ENCODE data around the gene ACTR1A. TPM values are rescaled to one million over a fixed set of nuclear protein-coding genes. Genes with fewer than 3 reads are reported as not detected.
"Not testable (repeated sequence)": the region's sequence is repeated elsewhere in the genome, so short reads cannot be mapped to it uniquely, and the experiment has no call there.

ACTR1A gene
- total RNA-seq, 1 experiment from 2014 or later: 66.2 TPM

DNA sequence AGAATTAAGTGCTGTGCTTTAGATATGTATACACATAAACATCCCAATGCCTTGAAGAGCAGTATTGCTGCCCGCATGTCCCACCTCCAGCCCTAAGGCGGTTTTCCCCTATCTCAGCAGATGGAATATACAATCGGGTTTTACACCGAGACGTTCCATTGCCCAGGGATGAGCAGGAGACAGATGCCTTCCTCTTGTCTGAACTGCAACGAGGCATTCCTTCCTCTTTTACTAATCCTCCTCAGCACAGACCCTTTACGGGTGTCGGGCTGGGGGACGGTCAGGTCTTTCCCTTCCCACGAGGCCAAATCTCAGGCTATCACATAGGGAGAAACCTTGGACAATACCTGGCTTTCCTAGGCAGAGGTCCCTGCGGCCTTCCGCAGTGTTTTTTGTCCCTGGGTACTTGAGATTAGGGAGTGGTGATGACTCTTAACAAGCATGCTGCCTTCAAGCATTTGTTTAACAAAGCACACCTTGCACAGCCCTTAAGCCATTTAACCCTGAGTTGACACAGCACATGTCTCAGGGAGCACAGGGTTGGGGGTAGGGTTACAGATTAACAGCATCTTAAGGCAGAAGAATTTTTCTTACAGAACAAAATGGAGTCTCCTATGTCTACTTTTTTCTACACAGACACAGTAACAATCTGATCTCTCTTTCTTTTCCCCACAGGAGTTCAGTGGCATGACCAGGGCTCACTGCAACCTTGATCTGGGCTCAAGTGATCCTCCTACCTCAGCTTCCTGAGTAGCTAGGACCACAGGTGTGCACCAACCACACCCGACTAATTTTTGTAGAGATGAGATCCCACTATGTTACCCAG is 47.6 kb downstream of the ACTR1A start:
- DNase-seq (ENCODE audit: low spot score): not testable (repeated sequence)

- no peak for DNase-seq (ENCODE audit: low spot score)
Observed at GRCh38 chr10:102453502-102453901, 49.0 kb downstream of the ACTR1A start.

DNA sequence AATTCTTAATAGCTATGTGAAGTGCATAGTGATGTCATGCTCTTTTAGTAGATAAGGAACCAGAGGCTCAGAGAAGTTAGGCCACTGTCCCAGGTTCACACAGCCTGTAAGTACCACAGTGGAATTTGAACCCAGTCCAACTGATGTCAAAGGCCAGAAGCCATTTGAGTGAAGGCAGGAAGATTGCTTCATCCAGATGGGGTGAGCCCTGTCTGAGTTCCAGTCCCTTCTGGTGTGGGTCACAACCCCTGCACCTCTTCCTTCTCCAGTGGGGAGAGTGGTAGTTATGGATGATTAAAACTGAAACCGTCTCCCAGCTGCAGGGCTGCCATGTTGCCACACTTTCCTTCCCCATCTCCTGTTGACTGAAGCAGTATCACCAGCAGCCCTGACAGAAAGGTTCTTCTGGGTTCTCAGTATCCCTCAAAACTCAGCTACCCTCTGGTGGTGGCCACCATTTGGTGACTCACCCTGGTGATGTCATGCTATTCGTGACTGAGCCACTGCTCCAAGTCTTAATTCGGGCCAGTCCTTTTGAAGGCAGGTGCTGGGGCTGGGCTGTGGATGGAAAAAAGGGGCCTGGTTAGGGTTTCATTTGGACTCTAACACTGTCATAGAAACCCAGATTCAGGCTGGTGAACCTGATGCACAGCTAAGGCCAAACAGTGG is 49.7 kb downstream of the ACTR1A start:
- no peak for DNase-seq (ENCODE audit: low spot score)

GRCh38 chr10:102451105-102451969 is 51.2 kb downstream of the ACTR1A start, which contains the start of gene C10orf95:
C10orf95 (minus strand) TSS chr10:102451543; CDS start chr10:102451093, 450 bp downstream.
- peak; percentile 59 for DNase-seq (ENCODE audit: low spot score)

DNA sequence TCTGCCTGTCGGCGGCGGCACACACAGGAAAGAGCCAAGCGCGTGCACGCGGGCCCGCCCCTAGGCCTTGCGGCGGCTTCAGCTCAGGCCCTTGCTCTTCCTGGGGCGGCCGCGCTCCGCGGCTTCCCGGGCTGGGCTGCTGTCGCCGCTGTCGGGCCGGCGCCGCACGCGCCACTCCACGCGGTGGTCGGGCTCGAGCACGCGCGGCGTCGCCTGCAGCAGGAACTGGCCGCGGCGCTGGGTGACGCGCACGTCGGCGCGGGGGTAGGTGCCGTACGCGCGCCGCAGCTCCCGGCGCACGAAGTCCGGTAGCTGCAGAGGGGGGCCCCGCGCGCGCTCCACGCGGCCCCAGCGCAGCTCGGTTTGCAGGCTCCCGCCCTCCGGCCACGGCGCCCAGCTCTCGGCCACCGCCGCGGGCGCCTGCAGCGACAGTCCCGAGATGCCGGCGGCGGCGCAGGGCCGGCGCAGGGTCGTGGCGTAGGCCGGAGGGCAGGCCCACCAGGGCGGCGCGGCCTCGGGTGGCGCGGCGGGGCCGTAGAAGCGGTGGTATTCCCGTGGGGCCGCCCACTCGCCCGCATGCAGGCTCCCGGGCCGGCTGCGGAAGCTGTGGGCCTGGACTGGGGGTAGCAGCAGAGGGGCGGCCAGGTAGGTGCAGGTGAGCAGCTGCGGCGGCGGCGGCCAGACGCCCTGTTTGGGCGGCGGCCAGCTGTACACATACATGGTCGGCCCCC is 52.0 kb downstream of the ACTR1A start:
- DNase-seq (ENCODE audit: low spot score): peak; percentile 93

DNA sequence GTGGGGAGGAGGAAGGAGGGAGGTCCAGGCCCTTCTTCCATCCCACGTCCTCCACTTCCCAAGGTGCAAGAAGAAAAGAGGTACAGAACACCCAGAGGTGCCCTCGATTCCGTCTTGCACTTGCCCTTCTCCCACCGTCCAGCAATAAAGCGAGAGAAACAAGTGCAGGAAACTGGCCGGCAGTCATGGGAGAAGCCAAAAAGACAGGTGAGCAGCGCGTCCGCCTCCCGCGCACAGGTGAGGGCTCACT is 52.5 kb downstream of the ACTR1A start:
- no peak for DNase-seq (ENCODE audit: low spot score)

GRCh38 chr10:102449321-102450123 is 53.0 kb downstream of the ACTR1A start:
- peak; percentile 81 for DNase-seq (ENCODE audit: low spot score)

- DNase-seq (ENCODE audit: low spot score): no peak
Observed at GRCh38 chr10:102444851-102445250, 57.7 kb downstream of the ACTR1A start.

DNA sequence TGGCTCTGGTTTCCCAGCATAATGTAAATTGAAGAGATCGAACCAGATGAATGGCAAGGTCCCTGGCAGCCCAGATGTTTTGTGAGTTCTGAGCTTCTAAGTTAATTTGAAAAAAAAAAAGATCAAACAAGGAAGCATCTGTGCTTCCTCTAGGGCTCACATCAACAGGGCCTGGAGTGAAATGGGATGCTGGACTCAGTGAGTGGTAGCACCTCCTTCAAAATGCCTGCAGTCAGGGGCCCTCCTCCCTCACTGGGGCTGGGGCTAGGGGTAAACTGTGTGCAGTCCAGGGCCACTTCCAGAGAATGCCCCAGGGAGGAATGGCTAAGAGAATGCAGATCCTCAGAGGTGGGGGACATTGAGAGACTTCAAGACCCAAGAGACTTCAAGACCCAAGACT is 64.1 kb downstream of the ACTR1A start:
- DNase-seq (ENCODE audit: low spot score): no peak

GRCh38 chr10:102437515-102437914 is 65.0 kb downstream of the ACTR1A start:
- DNase-seq (ENCODE audit: low spot score): no peak

DNA sequence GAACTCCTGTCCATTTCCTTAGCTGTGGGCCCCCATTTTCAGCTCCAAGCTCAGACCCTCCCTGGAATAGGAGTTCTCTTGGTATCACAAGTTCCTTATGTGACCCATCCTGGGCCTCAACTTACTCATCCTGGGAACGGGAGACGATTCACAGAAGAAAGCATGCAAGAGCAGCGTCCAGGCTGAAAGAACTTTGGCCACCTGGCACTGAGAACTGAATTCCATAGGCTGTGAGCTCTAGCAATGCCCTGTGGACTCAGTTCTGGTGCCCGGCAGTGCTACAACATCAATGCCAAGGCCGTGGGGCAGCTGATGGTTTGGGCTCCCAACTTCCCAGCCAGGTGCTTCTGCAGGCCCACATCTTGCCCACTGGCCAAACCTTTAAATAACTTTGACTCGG is 66.2 kb downstream of the ACTR1A start:
- DNase-seq (ENCODE audit: low spot score): no peak

DNA sequence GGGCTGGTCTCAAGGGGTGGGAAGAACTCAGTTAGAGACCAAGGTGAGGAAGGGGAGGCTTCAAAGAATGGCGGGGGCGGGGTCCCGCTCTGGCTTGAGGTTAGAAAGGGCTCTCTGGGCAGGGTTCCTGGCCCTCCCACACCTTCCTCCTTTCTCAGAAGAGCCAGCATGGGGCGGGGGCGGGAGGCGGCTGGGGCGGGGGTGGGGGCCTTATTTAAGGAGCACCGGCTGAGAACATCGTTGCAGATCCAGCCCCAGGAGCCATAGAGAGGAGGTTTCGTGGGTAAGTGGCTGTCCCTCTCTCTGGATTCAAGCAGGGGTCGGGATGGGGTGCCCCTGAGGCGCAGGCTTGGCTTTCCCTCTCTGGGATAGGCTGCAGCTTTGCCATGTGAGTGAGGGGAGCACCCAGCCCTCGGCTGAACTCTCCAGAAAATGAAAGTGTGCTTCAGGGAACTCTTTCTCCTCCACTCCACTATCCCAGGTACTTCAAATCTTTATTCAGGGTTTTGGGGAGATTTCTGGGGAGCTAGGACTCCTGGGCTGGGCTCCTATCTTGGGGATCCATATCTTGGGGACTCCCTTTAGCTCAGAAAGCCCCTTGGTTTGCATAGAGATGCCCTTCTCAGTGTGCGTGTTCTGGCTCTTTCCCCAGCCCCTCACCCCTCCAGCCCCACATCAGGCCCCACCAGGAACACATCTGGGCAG is 66.8 kb downstream of the ACTR1A start:
- no peak for DNase-seq (ENCODE audit: low spot score)

DNA sequence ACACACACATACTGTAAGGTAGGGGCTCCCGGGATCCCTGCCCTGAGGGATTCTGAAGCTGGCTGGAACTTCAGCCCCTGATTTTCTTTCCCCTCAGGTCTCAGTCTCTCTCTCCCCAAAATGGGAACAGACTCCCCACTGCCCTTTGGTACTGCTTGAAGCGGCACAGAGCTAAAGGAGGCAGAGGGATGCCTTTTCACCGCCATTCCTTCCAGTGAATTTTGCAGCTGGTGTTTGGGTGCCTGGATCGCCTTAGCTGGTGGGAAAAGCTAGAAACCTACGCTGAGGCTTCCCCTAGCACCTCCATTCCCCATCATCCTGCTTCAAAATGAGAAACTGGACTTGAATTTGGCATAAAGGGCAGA is 67.4 kb downstream of the ACTR1A start:
- DNase-seq (ENCODE audit: low spot score): no peak

DNA sequence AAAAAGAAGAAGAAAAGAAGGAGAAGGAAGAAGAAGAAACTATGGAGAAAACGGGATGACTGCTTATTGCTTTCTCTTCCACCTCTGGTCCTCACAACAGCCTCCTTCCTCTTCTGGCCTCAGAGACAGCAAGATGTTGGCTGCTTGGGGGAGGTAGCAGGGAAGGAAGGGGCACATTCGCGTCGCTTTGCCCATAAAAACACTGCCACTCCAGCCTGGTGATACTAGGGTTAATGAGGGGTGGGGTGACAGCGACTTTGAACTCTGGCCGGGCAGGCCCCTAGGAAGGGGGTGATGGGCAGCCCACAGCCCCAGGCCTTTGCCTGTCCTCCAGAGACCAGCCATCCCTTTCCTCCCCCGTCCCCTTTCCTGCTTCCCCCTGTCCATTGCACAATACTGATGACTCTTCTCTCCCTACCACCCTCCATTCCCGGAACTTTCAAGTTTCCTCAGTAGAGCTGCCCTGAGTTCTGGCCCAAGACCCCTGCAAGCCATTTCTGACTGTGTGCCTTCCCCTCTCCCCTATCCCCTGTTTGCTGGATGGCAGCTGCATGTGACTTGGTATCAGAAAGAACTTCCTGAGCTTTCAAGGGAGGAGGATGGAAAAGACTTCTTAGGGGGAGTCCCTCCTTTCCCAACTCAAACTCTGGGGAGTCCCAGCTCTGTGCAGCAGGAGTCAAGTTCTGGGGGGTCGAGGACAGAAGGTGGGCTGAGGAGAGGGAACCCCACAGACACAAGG is 67.9 kb downstream of the ACTR1A start:
- no peak for DNase-seq (ENCODE audit: low spot score)

- no peak for DNase-seq (ENCODE audit: low spot score)
Observed at GRCh38 chr10:102433619-102434046, 68.9 kb downstream of the ACTR1A start.

DNA sequence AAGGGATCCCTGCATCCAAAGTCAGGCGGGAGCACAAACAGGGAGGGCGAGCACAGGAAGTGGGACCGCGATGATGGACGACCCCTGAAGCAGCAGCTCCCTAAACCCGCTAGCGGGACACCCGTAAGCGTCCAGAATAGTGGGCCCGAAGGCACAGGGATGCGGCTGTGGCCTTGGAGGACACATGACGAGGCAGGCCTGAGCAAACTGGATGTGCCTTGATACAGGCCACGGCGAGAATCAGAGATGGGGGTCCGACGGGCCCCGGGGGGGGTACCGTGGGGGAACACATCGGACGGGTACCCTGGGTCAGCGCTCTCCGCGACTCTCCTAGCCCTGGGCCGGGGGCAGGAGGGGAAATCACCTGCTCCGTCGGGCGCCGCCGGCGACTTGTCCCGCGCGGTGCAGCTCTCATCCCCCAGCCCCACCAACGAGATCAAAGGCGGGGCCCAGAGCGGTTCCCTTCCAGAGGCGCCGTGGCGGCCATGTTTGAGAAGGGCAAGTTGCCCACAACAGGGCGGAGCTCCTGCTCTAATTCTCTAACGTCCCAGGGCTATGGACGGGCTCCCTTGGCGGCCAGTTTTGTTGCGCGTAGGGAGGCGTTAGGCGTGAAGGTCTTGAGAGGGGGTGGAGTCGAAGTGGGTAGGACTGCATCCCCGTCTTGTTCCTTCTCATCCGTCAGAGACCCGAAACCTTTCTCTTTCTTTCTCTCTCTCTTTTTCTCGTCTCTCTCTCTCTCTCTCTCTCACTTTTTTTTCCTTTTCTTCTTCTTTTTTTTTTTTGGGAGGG is 70.2 kb downstream of the ACTR1A start, which contains the start of gene CUEDC2:
TSS of gene CUEDC2 (minus strand) at position 413 of the 789 bp plus-strand sequence. CDS start 7,386 bp downstream, outside the sequence.
- DNase-seq (ENCODE audit: low spot score): peak; percentile 96

DNA sequence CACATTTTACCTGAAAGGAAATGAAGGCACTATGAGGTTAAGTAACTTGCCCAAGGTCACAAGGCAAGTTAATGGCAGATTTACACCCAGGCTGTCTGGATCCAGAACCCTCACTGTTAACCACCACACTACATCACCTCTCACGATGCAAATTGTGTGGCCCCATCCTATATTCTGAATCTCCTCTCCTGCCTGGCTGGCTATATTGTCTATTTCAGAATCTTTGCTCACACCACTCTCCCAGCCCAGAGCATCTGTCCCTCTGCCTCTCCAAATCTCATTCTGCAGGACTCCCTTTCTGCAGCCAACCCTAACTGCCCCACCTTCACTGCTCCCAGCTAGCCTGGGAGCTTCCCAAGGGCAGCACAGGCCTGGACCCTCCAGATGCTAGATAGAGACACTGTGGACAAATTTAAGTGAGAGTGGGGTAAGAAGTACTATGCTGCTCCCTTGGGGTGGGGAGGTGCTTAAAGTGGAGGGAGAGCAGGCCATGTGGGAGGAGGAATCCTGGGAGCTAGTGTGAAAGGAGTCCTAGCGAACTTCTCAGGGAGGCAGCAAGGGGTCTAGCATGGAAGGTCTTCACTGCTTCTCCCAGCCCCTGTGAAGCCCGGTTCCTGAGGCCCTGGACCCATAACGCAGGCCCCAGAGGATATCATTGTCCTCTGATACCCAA is 70.9 kb downstream of the ACTR1A start:
- DNase-seq (ENCODE audit: low spot score): peak; percentile 14

- no peak for DNase-seq (ENCODE audit: low spot score)
Observed at GRCh38 chr10:102429468-102429867, 73.0 kb downstream of the ACTR1A start.
